PC-3 (cell line): ENCODE results near the gene PPP3R1. TPM values are rescaled to one million over a fixed set of nuclear protein-coding genes. Genes with fewer than 3 reads are reported as not detected.
A peak's percentile ranks its signal among the peaks of the same experiment; 100 is the strongest.

Source experiments
- ATAC-seq: fragments of 200-7000 bp; cut with Tn5 transposase; 2 replicates; pipeline ENCODE4 v1.9.1; 2020; ENCODE audit warnings: mild to moderate bottlenecking, moderate library complexity
- BruUV-seq: library from RNA; stranded (reverse); fragments of 400-500 nt; replicated peaks from 2 replicates; lab custom pipeline; 2021; lab: Mats Ljungman, UMichigan
- CTCF ChIA-PET: fragments of 300-600 bp; sonication (Branson Sonifier 250); formaldehyde crosslinking; loops from one replicate; lab custom pipeline; 2022; ENCODE audit warnings: antibody characterized with exemption; lab: Charles Lee
- POLR2A ChIA-PET: fragments of 300-600 bp; sonication (Branson Sonifier 250); formaldehyde crosslinking; loops from one replicate; lab custom pipeline; 2022; ENCODE audit warnings: antibody characterized with exemption; ENCODE audit not compliant: unreplicated experiment; lab: Charles Lee
- DNase-seq: peaks from one replicate; pipeline ENCODE4 v3.0.0-alpha.2; 2015
- H2AFZ ChIP-seq: fragments of 300-600 bp; sonication (generic); 2 replicates; pipeline ENCODE4 v1.6.0; 2016; ENCODE audit warnings: antibody characterized with exemption, low read length
- H3F3A ChIP-seq: fragments of 300-600 bp; sonication (generic); one replicate; pipeline ENCODE4 v1.6.0; 2017; ENCODE audit warnings: antibody characterized with exemption, low read length, control low read depth, mild to moderate bottlenecking; ENCODE audit not compliant: unreplicated experiment
- H3K27ac ChIP-seq: fragments of 300-600 bp; sonication (generic); 2 replicates; pipeline ENCODE4 v1.5.1; 2016; ENCODE audit warnings: mild to moderate bottlenecking, low read length
- H3K27me3 ChIP-seq: fragments of 300-600 bp; sonication (generic); 2 replicates; pipeline ENCODE4 v1.6.1; 2016; ENCODE audit warnings: low read length, mixed read lengths
- H3K36me3 ChIP-seq: fragments of 300-600 bp; sonication (generic); 2 replicates; pipeline ENCODE4 v1.6.1; 2016; ENCODE audit warnings: low read depth, mixed run types, low read length, mixed read lengths
- H3K4me1 ChIP-seq: fragments of 300-600 bp; sonication (generic); 2 replicates; pipeline ENCODE4 v1.5.1; 2016; ENCODE audit warnings: low read length; ENCODE audit not compliant: insufficient read depth
- H3K4me2 ChIP-seq: fragments of 300-600 bp; sonication (generic); 2 replicates; pipeline ENCODE4 v1.6.0; 2016; ENCODE audit warnings: low read length
- H3K4me3 ChIP-seq: fragments of 300-600 bp; sonication (generic); 2 replicates; pipeline ENCODE4 v1.5.1; 2016; ENCODE audit warnings: mild to moderate bottlenecking, low read length, mixed read lengths
- H3K79me2 ChIP-seq: fragments of 300-600 bp; sonication (generic); 2 replicates; pipeline ENCODE4 v1.6.1; 2017; ENCODE audit warnings: low read length, mixed read lengths
- H3K9ac ChIP-seq: fragments of 300-600 bp; sonication (generic); 2 replicates; pipeline ENCODE4 v1.6.0; 2016; ENCODE audit warnings: mild to moderate bottlenecking, low read length
- H3K9me2 ChIP-seq: fragments of 300-600 bp; sonication (generic); replicated peaks from 2 replicates; pipeline ENCODE4 v1.6.1; 2016; ENCODE audit warnings: mixed run types, low read length, mixed read lengths
- H3K9me3 ChIP-seq: fragments of 300-600 bp; sonication (generic); 2 replicates; pipeline ENCODE4 v1.6.1; 2016; ENCODE audit warnings: low read length, mixed read lengths
- H4K20me1 ChIP-seq: fragments of 300-600 bp; sonication (generic); 2 replicates; pipeline ENCODE4 v1.6.1; 2016; ENCODE audit warnings: low read length, mixed read lengths
- EZH2 ChIP-seq: fragments of 300-600 bp; sonication (generic); IDR thresholded peaks from one replicate; pipeline ENCODE4 v1.6.1; 2017; ENCODE audit warnings: antibody characterized with exemption, mild to moderate bottlenecking, low read length; ENCODE audit not compliant: unreplicated experiment
- EZH2phosphoT487 ChIP-seq: fragments of 300-600 bp; sonication (generic); IDR thresholded peaks from 2 replicates; pipeline ENCODE4 v1.6.1; 2018; ENCODE audit warnings: mild to moderate bottlenecking, antibody characterized with exemption, low read length, borderline replicate concordance
- intact Hi-C: fragments of 100-400 bp; cut with micrococcal nuclease; formaldehyde crosslinking; loops from 2 replicates; pipeline ENCODE4 v1.9.0; 2023
- total RNA-seq: library from RNA; depleted of rRNA; stranded (reverse); fragments of >200 nt; gene quantifications from 2 replicates; pipeline ENCODE4 v1.2.3, GENCODE V29; 2014
- TF ChIP-seq, protein P1 (sequence below): fragments of 300-600 bp; sonication (generic); conservative IDR thresholded peaks from 2 replicates; pipeline ENCODE4 v1.5.1; 2017; ENCODE audit warnings: antibody characterized with exemption, low read depth, mild to moderate bottlenecking, low read length

PPP3R1 gene
- total RNA-seq, 1 experiment from 2014 or later, result 13.7 TPM

GRCh38 chr2:68190991-68191731 is 61.2 kb downstream of the PPP3R1 start:
- no peaks in the 10 kb centered on the region for H3K9me2 ChIP-seq
- peak overlapping the region; percentile 35 for H3K4me2 ChIP-seq
- H2AFZ ChIP-seq, result no peak overlapping the region
- peaks cover 93% of the 10 kb centered on the region for H3K79me2 ChIP-seq
- intact Hi-C loops, result loop anchor here (5.0 kb wide), 2 partner anchors 34 to 166 kb away; partner anchors contain the start of gene PNO1
- TSS peak; percentile 75 for BruUV-seq
- DNase-seq (peak; percentile 90), ATAC-seq (peak; percentile 97)
- POLR2A ChIA-PET, result interaction anchor here (0.5 kb wide), 1 partner anchor 34 kb away, joined by 4 read pairs; the partner anchor contains the start of gene PNO1
- CTCF ChIA-PET, result interaction anchor here (0.5 kb wide), 1 partner anchor 246 kb away, joined by 4 read pairs; no protein-coding TSS in a partner anchor
- H3K9ac ChIP-seq, result no peak overlapping the region
- no peaks in the 10 kb centered on the region for H3F3A ChIP-seq
- H3K4me3 ChIP-seq, result no peak overlapping the region
- H3K4me1 ChIP-seq, result peaks cover 53% of the 10 kb centered on the region
- no peaks in the 10 kb centered on the region for H3K27me3 ChIP-seq
- H4K20me1 ChIP-seq, result peaks cover 16% of the 10 kb centered on the region
- H3K36me3 ChIP-seq, result peaks cover 5% of the 10 kb centered on the region; the same call in 1 of the 2 replicates
- TF ChIP-seq EZH2, result no peak
- TF ChIP-seq, protein P1, sequence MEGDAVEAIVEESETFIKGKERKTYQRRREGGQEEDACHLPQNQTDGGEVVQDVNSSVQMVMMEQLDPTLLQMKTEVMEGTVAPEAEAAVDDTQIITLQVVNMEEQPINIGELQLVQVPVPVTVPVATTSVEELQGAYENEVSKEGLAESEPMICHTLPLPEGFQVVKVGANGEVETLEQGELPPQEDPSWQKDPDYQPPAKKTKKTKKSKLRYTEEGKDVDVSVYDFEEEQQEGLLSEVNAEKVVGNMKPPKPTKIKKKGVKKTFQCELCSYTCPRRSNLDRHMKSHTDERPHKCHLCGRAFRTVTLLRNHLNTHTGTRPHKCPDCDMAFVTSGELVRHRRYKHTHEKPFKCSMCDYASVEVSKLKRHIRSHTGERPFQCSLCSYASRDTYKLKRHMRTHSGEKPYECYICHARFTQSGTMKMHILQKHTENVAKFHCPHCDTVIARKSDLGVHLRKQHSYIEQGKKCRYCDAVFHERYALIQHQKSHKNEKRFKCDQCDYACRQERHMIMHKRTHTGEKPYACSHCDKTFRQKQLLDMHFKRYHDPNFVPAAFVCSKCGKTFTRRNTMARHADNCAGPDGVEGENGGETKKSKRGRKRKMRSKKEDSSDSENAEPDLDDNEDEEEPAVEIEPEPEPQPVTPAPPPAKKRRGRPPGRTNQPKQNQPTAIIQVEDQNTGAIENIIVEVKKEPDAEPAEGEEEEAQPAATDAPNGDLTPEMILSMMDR, result no peak
- TF ChIP-seq EZH2phosphoT487, result no peak
- no peaks in the 10 kb centered on the region for H3K9me3 ChIP-seq
- H3K27ac ChIP-seq, result peak overlapping the region; percentile 63

DNA sequence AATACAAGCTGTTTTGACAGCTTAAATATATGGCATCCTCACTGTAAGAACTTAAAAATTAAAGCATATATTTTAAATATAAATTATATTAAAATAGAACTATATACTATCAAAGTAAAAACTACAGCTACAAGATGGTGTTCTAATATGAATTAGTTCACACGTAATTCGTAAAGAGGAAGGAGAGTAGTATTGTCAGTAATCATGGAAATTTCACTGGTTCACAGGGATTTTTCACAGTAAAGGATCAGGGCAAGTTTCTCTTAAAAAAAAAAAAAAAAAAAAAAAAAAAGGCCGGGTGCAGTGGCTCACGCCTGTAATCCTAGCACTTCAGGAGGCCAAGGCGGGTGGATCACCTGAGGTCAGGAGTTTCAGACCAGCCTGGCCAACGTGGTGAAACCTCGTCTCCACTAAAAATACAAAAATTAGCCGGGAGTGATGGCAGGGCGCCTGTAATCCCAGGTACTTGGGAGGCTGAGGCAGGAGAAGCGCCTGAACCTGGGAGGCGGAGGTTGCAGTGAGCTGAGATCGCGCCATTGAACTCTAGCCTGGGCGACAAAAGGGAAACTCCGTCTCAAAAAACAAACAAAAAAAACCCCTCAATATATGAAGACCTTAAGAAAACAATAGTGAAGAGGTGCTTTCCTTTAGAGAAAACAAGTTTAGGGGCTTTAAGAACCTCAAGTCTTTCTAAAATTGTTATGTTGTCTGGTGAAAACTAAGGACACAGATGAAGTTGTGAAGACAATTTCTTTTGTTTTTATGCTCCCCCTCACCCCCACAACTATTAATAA is 62.1 kb downstream of the PPP3R1 start:
- CTCF ChIA-PET, result interaction anchor here (0.5 kb wide), 1 partner anchor 245 kb away, joined by 4 read pairs; no protein-coding TSS in a partner anchor
- intact Hi-C loops, result loop anchor here (5.0 kb wide), 2 partner anchors 33 to 167 kb away; partner anchors contain the start of gene PNO1

More for the DNA sequence above, 62.1 kb downstream of the PPP3R1 start:
- Histone ChIP-seq H3K27me3 (no peaks in the 10 kb centered on the region), H3K79me2 (peaks cover 84% of the 10 kb centered on the region), H3K4me3 (no peak overlapping the region), H4K20me1 (peaks cover 16% of the 10 kb centered on the region), H3K36me3 (peaks cover 12% of the 10 kb centered on the region), H3K27ac (peak overlapping the region; percentile 30), H3K4me2 (peak overlapping the region; percentile 34), H2AFZ (no peak overlapping the region), H3K9me2 (no peaks in the 10 kb centered on the region), H3K4me1 (peaks cover 45% of the 10 kb centered on the region), H3K9ac (no peak overlapping the region), H3K9me3 (no peaks in the 10 kb centered on the region), H3F3A (peaks cover 4% of the 10 kb centered on the region)
- TF ChIP-seq EZH2, result no peak
- TF ChIP-seq, protein P1, result no peak
- TF ChIP-seq EZH2phosphoT487, result no peak
- no TSS peak for BruUV-seq
- ATAC-seq (no peak), DNase-seq (no peak)
- POLR2A ChIA-PET, result no interaction called here
